Measurements from ENCODE around the gene SIL1. TPM values are rescaled to one million over a fixed set of nuclear protein-coding genes. Genes with fewer than 3 reads are reported as not detected.

SIL1 gene
- total and polyA plus RNA-seq, 2 donors (not counting 1 experiment from before 2014, with no cell fraction given), result 66.4 to 85.5 TPM

GRCh38 chr5:139126711-139127111 lies 71.5 kb downstream of the SIL1 start:
- Histone ChIP-seq H3K9me3 (ENCODE audit: control insufficient read depth, insufficient read depth, low read depth, low read length) (no peaks in the 10 kb centered on the region), H3K27ac (ENCODE audit: insufficient read depth, low read length) (no peak overlapping the region), H3K9ac (ENCODE audit: insufficient read depth, low read length) (no peak overlapping the region), H3K4me3 (replicated peaks in 1 of 4; ENCODE audit: control extremely low read depth in 1 of 4, insufficient read depth in 1 of 4, low read depth in 3 of 4, low read length in 4 of 4) (no peak overlapping the region), H2AFZ (ENCODE audit: low read length) (no peak overlapping the region), H3K4me2 (ENCODE audit: extremely low read depth, insufficient read depth, low read length) (no peak overlapping the region), H3K27me3 (ENCODE audit: control insufficient read depth, insufficient read depth, low read length) (no peaks in the 10 kb centered on the region), H3K4me1 (ENCODE audit: control insufficient read depth, extremely low read depth, insufficient read depth, low read length) (peaks cover 9% of the 10 kb centered on the region), H4K20me1 (ENCODE audit: control insufficient read depth, extremely low read depth, insufficient read depth, low read length) (no peaks in the 10 kb centered on the region), H3K79me2 (ENCODE audit: control insufficient read depth, insufficient read depth, low read length) (no peaks in the 10 kb centered on the region), H3K36me3 (ENCODE audit: control insufficient read depth, insufficient read depth, low read length) (peaks cover 2% of the 10 kb centered on the region)
- TF ChIP-seq EZH2 (IDR thresholded peaks at IDR 0.05; ENCODE audit: low read length, missing control alignments), result no peak
- TF ChIP-seq, protein P1, sequence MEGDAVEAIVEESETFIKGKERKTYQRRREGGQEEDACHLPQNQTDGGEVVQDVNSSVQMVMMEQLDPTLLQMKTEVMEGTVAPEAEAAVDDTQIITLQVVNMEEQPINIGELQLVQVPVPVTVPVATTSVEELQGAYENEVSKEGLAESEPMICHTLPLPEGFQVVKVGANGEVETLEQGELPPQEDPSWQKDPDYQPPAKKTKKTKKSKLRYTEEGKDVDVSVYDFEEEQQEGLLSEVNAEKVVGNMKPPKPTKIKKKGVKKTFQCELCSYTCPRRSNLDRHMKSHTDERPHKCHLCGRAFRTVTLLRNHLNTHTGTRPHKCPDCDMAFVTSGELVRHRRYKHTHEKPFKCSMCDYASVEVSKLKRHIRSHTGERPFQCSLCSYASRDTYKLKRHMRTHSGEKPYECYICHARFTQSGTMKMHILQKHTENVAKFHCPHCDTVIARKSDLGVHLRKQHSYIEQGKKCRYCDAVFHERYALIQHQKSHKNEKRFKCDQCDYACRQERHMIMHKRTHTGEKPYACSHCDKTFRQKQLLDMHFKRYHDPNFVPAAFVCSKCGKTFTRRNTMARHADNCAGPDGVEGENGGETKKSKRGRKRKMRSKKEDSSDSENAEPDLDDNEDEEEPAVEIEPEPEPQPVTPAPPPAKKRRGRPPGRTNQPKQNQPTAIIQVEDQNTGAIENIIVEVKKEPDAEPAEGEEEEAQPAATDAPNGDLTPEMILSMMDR (conservative IDR thresholded peaks at IDR 0.05 in 1 of 2, IDR thresholded peaks at IDR 0.05 in 1 of 2; ENCODE audit: low read depth in 1 of 2, low read length in 2 of 2), result no peak
- DNase-seq (ENCODE audit: low read depth in 2 of 2), result peak in 1 of 2 donors; percentile 36

DNA sequence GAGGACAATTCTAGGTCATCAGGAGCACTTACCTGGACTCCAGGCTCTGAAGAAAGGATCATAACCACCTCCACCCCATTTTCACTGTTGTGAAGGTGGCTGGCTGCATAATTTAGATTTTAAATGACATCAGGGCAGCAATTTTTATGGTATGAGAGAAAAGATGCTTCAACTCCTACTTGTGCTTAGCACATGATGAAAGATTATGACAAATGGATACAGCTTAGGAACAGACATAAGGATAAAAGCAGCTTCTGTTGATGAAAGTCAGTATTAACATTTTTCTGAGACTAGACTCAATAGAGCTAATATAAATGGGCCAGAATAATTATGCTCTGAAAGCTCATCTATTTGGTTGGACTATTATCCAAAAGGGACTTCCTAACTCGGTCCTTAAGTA lies 72.2 kb downstream of the SIL1 start:
- Histone ChIP-seq H3K9me3 (ENCODE audit: control insufficient read depth, insufficient read depth, low read depth, low read length) (no peaks in the 10 kb centered on the region), H3K4me1 (ENCODE audit: control insufficient read depth, extremely low read depth, insufficient read depth, low read length) (peaks cover 1% of the 10 kb centered on the region), H3K79me2 (ENCODE audit: control insufficient read depth, insufficient read depth, low read length) (no peaks in the 10 kb centered on the region), H3K4me3 (replicated peaks in 1 of 4; ENCODE audit: control extremely low read depth in 1 of 4, insufficient read depth in 1 of 4, low read depth in 3 of 4, low read length in 4 of 4) (no peak overlapping the region), H3K27me3 (ENCODE audit: control insufficient read depth, insufficient read depth, low read length) (no peaks in the 10 kb centered on the region), H3K4me2 (ENCODE audit: extremely low read depth, insufficient read depth, low read length) (no peak overlapping the region), H2AFZ (ENCODE audit: low read length) (no peak overlapping the region), H3K9ac (ENCODE audit: insufficient read depth, low read length) (no peak overlapping the region), H3K36me3 (ENCODE audit: control insufficient read depth, insufficient read depth, low read length) (peaks cover 2% of the 10 kb centered on the region), H3K27ac (ENCODE audit: insufficient read depth, low read length) (no peak overlapping the region), H4K20me1 (ENCODE audit: control insufficient read depth, extremely low read depth, insufficient read depth, low read length) (no peaks in the 10 kb centered on the region)
- TF ChIP-seq, protein P1 (conservative IDR thresholded peaks at IDR 0.05 in 1 of 2, IDR thresholded peaks at IDR 0.05 in 1 of 2; ENCODE audit: low read depth in 1 of 2, low read length in 2 of 2), result no peak
- no peak for TF ChIP-seq EZH2 (IDR thresholded peaks at IDR 0.05; ENCODE audit: low read length, missing control alignments)
- DNase-seq (ENCODE audit: low read depth in 2 of 2), result no peak

- H4K20me1 ChIP-seq (ENCODE audit: control insufficient read depth, extremely low read depth, insufficient read depth, low read length), result no peaks in the 10 kb centered on the region
- TF ChIP-seq, protein P1 (conservative IDR thresholded peaks at IDR 0.05 in 1 of 2, IDR thresholded peaks at IDR 0.05 in 1 of 2; ENCODE audit: low read depth in 1 of 2, low read length in 2 of 2), result no peak
- no peak for TF ChIP-seq EZH2 (IDR thresholded peaks at IDR 0.05; ENCODE audit: low read length, missing control alignments)
- no peak overlapping the region for H2AFZ ChIP-seq (ENCODE audit: low read length)
- no peaks in the 10 kb centered on the region for H3K27me3 ChIP-seq (ENCODE audit: control insufficient read depth, insufficient read depth, low read length)
- H3K36me3 ChIP-seq (ENCODE audit: control insufficient read depth, insufficient read depth, low read length), result peaks cover 2% of the 10 kb centered on the region
- no peak overlapping the region for H3K4me3 ChIP-seq (replicated peaks in 1 of 4; ENCODE audit: control extremely low read depth in 1 of 4, insufficient read depth in 1 of 4, low read depth in 3 of 4, low read length in 4 of 4)
- no peaks in the 10 kb centered on the region for H3K9me3 ChIP-seq (ENCODE audit: control insufficient read depth, insufficient read depth, low read depth, low read length)
- DNase-seq (ENCODE audit: low read depth in 2 of 2), result no peak
- H3K9ac ChIP-seq (ENCODE audit: insufficient read depth, low read length), result no peak overlapping the region
- no peak overlapping the region for H3K27ac ChIP-seq (ENCODE audit: insufficient read depth, low read length)
- no peaks in the 10 kb centered on the region for H3K4me1 ChIP-seq (ENCODE audit: control insufficient read depth, extremely low read depth, insufficient read depth, low read length)
- H3K4me2 ChIP-seq (ENCODE audit: extremely low read depth, insufficient read depth, low read length), result no peak overlapping the region
- no peaks in the 10 kb centered on the region for H3K79me2 ChIP-seq (ENCODE audit: control insufficient read depth, insufficient read depth, low read length)
Observed at GRCh38 chr5:139124774-139125520, 73.2 kb downstream of the SIL1 start.

All from fibroblast of lung (primary cell).